H1 (cell line): Measurements from ENCODE around the gene PITPNC1. TPM values are rescaled to one million over a fixed set of nuclear protein-coding genes. Genes with fewer than 3 reads are reported as not detected.

ENCODE experiments used
- CTCF ChIA-PET: fragments of 300-600 bp; sonication (Branson Sonifier 250); formaldehyde crosslinking; loops from one replicate; lab custom pipeline; 2021; ENCODE audit not compliant: partially characterized antibody; lab: Charles Lee
- POLR2A ChIA-PET: fragments of 300-600 bp; sonication (Branson Sonifier 250); formaldehyde crosslinking; loops from one replicate; lab custom pipeline; 2021; ENCODE audit warnings: inconsistent platforms; ENCODE audit not compliant: partially characterized antibody; lab: Charles Lee
- DNase-seq, 2 experiments: peaks; one replicate each; pipeline versions ENCODE4 v3.0.0 to v3.0.0-alpha.2; 2010 to 2022; ENCODE audit warnings: low spot score in 2 of 2, low read depth in 1 of 2, mixed read lengths in 1 of 2
- FAIRE-seq: peaks from 2 replicates; lab custom pipeline; 2011; peaks lifted over from hg19 to GRCh38; lab: Jason Lieb, UNC
- H2AFZ ChIP-seq: 2 replicates; pipeline ENCODE4 v1.8.1; 2012; ENCODE audit warnings: low read length, inconsistent platforms
- H2AK5ac ChIP-seq: 2 replicates; pipeline ENCODE4 v1.6.1; 2013; ENCODE audit warnings: low read depth, low read length
- H2BK120ac ChIP-seq: replicated peaks from 2 replicates; pipeline ENCODE3; 2013; ENCODE audit warnings: low read depth, low read length, inconsistent platforms
- H2BK12ac ChIP-seq: 2 replicates; pipeline ENCODE4 v1.6.1; 2013; ENCODE audit warnings: low read depth, low read length
- H2BK15ac ChIP-seq: 2 replicates; pipeline ENCODE4 v1.6.1; 2013; ENCODE audit warnings: low read length
- H2BK20ac ChIP-seq: 2 replicates; pipeline ENCODE4 v1.6.1; 2013; ENCODE audit warnings: low read length
- H2BK5ac ChIP-seq: 2 replicates; pipeline ENCODE4 v1.6.1; 2013; ENCODE audit warnings: low read depth, low read length
- H3K14ac ChIP-seq: 2 replicates; pipeline ENCODE4 v1.6.1; 2013; ENCODE audit warnings: inconsistent platforms; ENCODE audit not compliant: insufficient read length
- H3K18ac ChIP-seq: 2 replicates; pipeline ENCODE4 v1.6.1; 2013; ENCODE audit warnings: low read length; ENCODE audit errors: extremely low read depth
- H3K23ac ChIP-seq: 2 replicates; pipeline ENCODE4 v1.6.1; 2013; ENCODE audit warnings: inconsistent platforms; ENCODE audit not compliant: insufficient read length
- H3K23me2 ChIP-seq: 2 replicates; pipeline ENCODE4 v1.6.1; 2013; ENCODE audit warnings: low read depth, low read length
- H3K27ac ChIP-seq: 2 replicates; pipeline ENCODE4 v1.6.1; 2011; ENCODE audit warnings: low read depth, low read length, inconsistent platforms
- H3K27me3 ChIP-seq, 4 experiments: replicated peaks in 1 of 4; 1 replicate in 1 of 4; 2 replicates in 3 of 4; pipeline versions ENCODE4 v1.6.1 to v1.8.1; 2011 to 2013; ENCODE audit warnings: low read length in 3 of 4, mild to moderate bottlenecking in 3 of 4, inconsistent platforms in 2 of 4, mixed read lengths in 2 of 4, moderate library complexity in 1 of 4; ENCODE audit not compliant: control insufficient read depth in 3 of 4, insufficient read depth in 3 of 4; ENCODE audit errors: extremely low read depth in 1 of 4
- H3K36me3 ChIP-seq, 4 experiments: 2 replicates each; pipeline versions ENCODE4 v1.6.1 to v1.8.1; 2011 to 2013; ENCODE audit warnings: mild to moderate bottlenecking in 4 of 4, low read length in 3 of 4, moderate library complexity in 2 of 4, control low read depth in 1 of 4, inconsistent platforms in 1 of 4; ENCODE audit not compliant: insufficient read depth in 4 of 4, control insufficient read depth in 2 of 4
- H3K4ac ChIP-seq: replicated peaks from 2 replicates; pipeline ENCODE3; 2013; ENCODE audit warnings: low read length, low read depth, mixed read lengths, inconsistent platforms; ENCODE audit not compliant: insufficient read length
- H3K4me1 ChIP-seq, 4 experiments: replicated peaks in 1 of 4; 1 replicate in 1 of 4; 2 replicates in 3 of 4; pipeline versions ENCODE4 v1.6.1 to v1.8.1; 2011 to 2013; ENCODE audit warnings: low read length in 3 of 4, inconsistent platforms in 2 of 4, mixed read lengths in 1 of 4; ENCODE audit not compliant: insufficient read depth in 4 of 4, control insufficient read depth in 3 of 4
- H3K4me2 ChIP-seq, 2 experiments: 2 replicates each; pipeline versions ENCODE4 v1.6.1 to v1.8.1; 2011 to 2013; ENCODE audit warnings: low read depth in 2 of 2, low read length in 2 of 2, control low read depth in 1 of 2, inconsistent platforms in 1 of 2, mild to moderate bottlenecking in 1 of 2; ENCODE audit not compliant: insufficient read depth in 1 of 2
- H3K4me3 ChIP-seq, 4 experiments: fragments of 200-600, 300-600 bp in 1 of 4; sonication (generic), shearing (Covaris generic), sonication (Bioruptor Twin) in 1 of 4; 2 replicates each; pipeline versions ENCODE4 v1.5.1 to v1.8.1; 2011 to 2016; ENCODE audit warnings: low read length in 4 of 4, low read depth in 3 of 4, control low read depth in 2 of 4, inconsistent platforms in 2 of 4, mild to moderate bottlenecking in 2 of 4, mixed read lengths in 1 of 4, moderate library complexity in 1 of 4; ENCODE audit not compliant: insufficient read depth in 2 of 4; ENCODE audit errors: extremely low read depth in 1 of 4
- H3K56ac ChIP-seq: replicated peaks from 2 replicates; pipeline ENCODE3; 2013; ENCODE audit warnings: low read depth, mild to moderate bottlenecking, mixed read lengths, low read length, inconsistent platforms; ENCODE audit not compliant: insufficient read length
- H3K79me1 ChIP-seq: 2 replicates; pipeline ENCODE4 v1.6.1; 2013; ENCODE audit warnings: low read depth, low read length, control low read depth
- H3K79me2 ChIP-seq, 2 experiments: 2 replicates each; pipeline versions ENCODE4 v1.6.1 to v1.8.1; 2012 to 2013; ENCODE audit warnings: low read length in 2 of 2, mild to moderate bottlenecking in 2 of 2, inconsistent platforms in 1 of 2; ENCODE audit not compliant: insufficient read depth in 2 of 2, control insufficient read depth in 1 of 2
- H3K9ac ChIP-seq, 4 experiments: replicated peaks in 1 of 4; 1 replicate in 1 of 4; 2 replicates in 3 of 4; pipeline versions ENCODE4 v1.6.1 to v1.8.1; 2011 to 2013; ENCODE audit warnings: low read depth in 3 of 4, low read length in 3 of 4, control low read depth in 2 of 4, mild to moderate bottlenecking in 2 of 4, moderate library complexity in 2 of 4, inconsistent platforms in 1 of 4; ENCODE audit errors: extremely low read depth in 1 of 4
- H3K9me3 ChIP-seq, 2 experiments: 2 replicates each; pipeline versions ENCODE4 v1.6.1 to v1.8.1; 2012 to 2013; ENCODE audit warnings: mild to moderate bottlenecking in 2 of 2, moderate library complexity in 2 of 2, control low read depth in 1 of 2, inconsistent platforms in 1 of 2, low read depth in 1 of 2, low read length in 1 of 2, mixed read lengths in 1 of 2; ENCODE audit not compliant: insufficient read depth in 2 of 2
- H4K20me1 ChIP-seq, 2 experiments: replicated peaks in 1 of 2; 2 replicates each; pipeline versions ENCODE3 to v1.8.1; 2011 to 2013; ENCODE audit warnings: inconsistent platforms in 2 of 2, low read length in 2 of 2, mild to moderate bottlenecking in 1 of 2; ENCODE audit not compliant: insufficient read depth in 2 of 2, control insufficient read depth in 1 of 2
- H4K5ac ChIP-seq: 2 replicates; pipeline ENCODE4 v1.6.1; 2013; ENCODE audit warnings: low read length, low read depth, mixed read lengths, inconsistent platforms; ENCODE audit not compliant: insufficient read length
- H4K8ac ChIP-seq: 2 replicates; pipeline ENCODE4 v1.8.0; 2013; ENCODE audit warnings: mild to moderate bottlenecking, moderate library complexity, low read length, inconsistent platforms; ENCODE audit not compliant: insufficient read depth; ENCODE audit errors: extremely low read depth
- H4K91ac ChIP-seq: replicated peaks from 2 replicates; pipeline ENCODE3; 2013; ENCODE audit warnings: low read length, mixed read lengths, inconsistent platforms; ENCODE audit not compliant: insufficient read length
- CHD1 ChIP-seq: IDR thresholded peaks from 2 replicates; pipeline ENCODE4 v1.6.1; 2012; ENCODE audit warnings: low read depth, low read length, improper control_type of control experiment
- CTBP2 ChIP-seq: IDR thresholded peaks from 2 replicates; pipeline ENCODE4 v1.7.0; 2011; ENCODE audit warnings: borderline replicate concordance, mild to moderate bottlenecking, moderate library complexity, mixed read lengths, low read length; ENCODE audit not compliant: insufficient read depth, insufficient read length
- EZH2 ChIP-seq: fragments of 200-600 bp; sonication (generic); IDR thresholded peaks from 2 replicates; pipeline ENCODE4 v1.7.1; 2012; ENCODE audit warnings: low read depth, mild to moderate bottlenecking, moderate library complexity, low read length, inconsistent platforms; ENCODE audit not compliant: severe bottlenecking
- GTF2F1 ChIP-seq: IDR thresholded peaks from 2 replicates; pipeline ENCODE4 v1.6.1; 2012; ENCODE audit warnings: low read depth, low read length, improper control_type of control experiment, borderline replicate concordance
- JUND ChIP-seq: IDR thresholded peaks from 2 replicates; pipeline ENCODE4 v1.6.1; 2011; ENCODE audit warnings: mild to moderate bottlenecking, improper control_type of control experiment, low read length
- KDM1A ChIP-seq: fragments of 200-600, 300-600 bp; sonication (generic); IDR thresholded peaks from 2 replicates; pipeline ENCODE4 v1.7.1; 2016; ENCODE audit warnings: mild to moderate bottlenecking, low read length, borderline replicate concordance
- KDM5A ChIP-seq: fragments of 200-600 bp; IDR thresholded peaks from 2 replicates; pipeline ENCODE4 v1.7.1; 2012; ENCODE audit warnings: mild to moderate bottlenecking, low read length, inconsistent platforms, mixed read lengths
- NRF1 ChIP-seq: IDR thresholded peaks from 2 replicates; pipeline ENCODE4 v1.6.1; 2011; ENCODE audit warnings: mild to moderate bottlenecking, low read depth, low read length, improper control_type of control experiment
- TAF1 ChIP-seq: IDR thresholded peaks from 2 replicates; pipeline ENCODE4 v1.6.1; 2011; ENCODE audit warnings: mild to moderate bottlenecking, low read depth, low read length
- TBP ChIP-seq: IDR thresholded peaks from 2 replicates; pipeline ENCODE4 v1.6.1; 2011; ENCODE audit warnings: low read depth, low read length, improper control_type of control experiment
- TCF12 ChIP-seq: IDR thresholded peaks from 2 replicates; pipeline ENCODE4 v1.6.1; 2011; ENCODE audit warnings: low read depth, mild to moderate bottlenecking, low read length
- TEAD4 ChIP-seq: IDR thresholded peaks from 2 replicates; pipeline ENCODE4 v1.6.1; 2012; ENCODE audit warnings: low read depth, low read length, inconsistent platforms, mixed read lengths
- WGBS, 2 experiments: shearing (Covaris generic) in 1 of 2; methylation state at CpG; one replicate each; pipeline versions ENCODE4 v1.1.6 to v1.1.7; 2013 to 2015; ENCODE audit warnings: low lambda C conversion rate in 2 of 2, mixed read lengths in 2 of 2, inconsistent platforms in 1 of 2, low coverage in 1 of 2, missing lambda C conversion rate in 1 of 2; ENCODE audit not compliant: insufficient replicate concordance in 2 of 2, insufficient coverage in 1 of 2, insufficient read length in 1 of 2; ENCODE audit errors: extremely low coverage in 1 of 2, missing lambda C conversion rate in 1 of 2; 5-methylcytosine and 5-hydroxymethylcytosine counted together
- polyA plus RNA-seq, 7 experiments: library from polyadenylated mRNA; depleted of rRNA in 3 of 7; stranded (reverse) in 5 of 7; unstranded in 2 of 7; fragments of >200 nt in 5 of 7; fragments of 200-250 nt in 2 of 7; gene quantifications; 1 replicate in 5 of 7; 2 replicates in 1 of 7; 4 replicates in 1 of 7; pipeline versions ENCODE4 v1.2.1 to v1.2.3, GENCODE V29; 2011 to 2013; ENCODE audit warnings: missing spikeins in 2 of 7, mixed read lengths in 2 of 7
- total RNA-seq: library from RNA; stranded (reverse); fragmentation: NEBNext Ultra II Directional; extraction: Animal tissue kit (Norgen Biotek cat#: 25700); gene quantifications from 2 replicates; pipeline ENCODE4 v1.2.1, GENCODE V29; 2021
- TF ChIP-seq, protein P1 (sequence below), 3 experiments: IDR thresholded peaks; 1 replicate in 2 of 3; 2 replicates in 1 of 3; pipeline versions ENCODE4 v1.5.1 to v1.6.1; 2011; ENCODE audit warnings: low read length in 3 of 3, mild to moderate bottlenecking in 3 of 3, inconsistent platforms in 2 of 3, low read depth in 1 of 3, moderate library complexity in 1 of 3; ENCODE audit not compliant: insufficient read depth in 1 of 3; ENCODE audit errors: control extremely low read depth in 1 of 3

Gene PITPNC1
- total and polyA plus RNA-seq, 2 of the 8 experiments (the other 6 are each of a cell fraction or from before 2014, with no cell fraction given): 17.6 to 54.7 TPM

- H3K23me2 ChIP-seq: peaks cover 5% of the 10 kb centered on the region; the same call in 1 of the 2 replicates
- no peak overlapping the region for H3K9ac ChIP-seq
- H4K8ac ChIP-seq: no peak overlapping the region
- no peak overlapping the region for H4K91ac ChIP-seq
- no peaks in the 10 kb centered on the region; a peak in 1 of 7 replicates for H3K4me1 ChIP-seq
- no peak overlapping the region for H2AK5ac ChIP-seq
- no peak overlapping the region for H3K4me3 ChIP-seq
- no peak overlapping the region for H3K18ac ChIP-seq
- H3K79me1 ChIP-seq: no peaks in the 10 kb centered on the region; the same call in 1 of the 2 replicates
- ChIA-PET POLR2A (no interaction called here), CTCF (no interaction called here)
- H2AFZ ChIP-seq: no peak overlapping the region
- FAIRE-seq: no peak
- no peaks in the 10 kb centered on the region for H4K20me1 ChIP-seq
- no peak overlapping the region for H3K4me2 ChIP-seq
- no peaks in the 10 kb centered on the region for H3K79me2 ChIP-seq
- no peak overlapping the region for H2BK120ac ChIP-seq
- no peak overlapping the region for H2BK12ac ChIP-seq
- no peak for TF ChIP-seq TAF1
- no peak for TF ChIP-seq NRF1
- TF ChIP-seq KDM1A: no peak
- no peak for TF ChIP-seq TBP
- no peak for TF ChIP-seq CTBP2
- TF ChIP-seq TCF12: no peak
- TF ChIP-seq TEAD4: no peak
- no peak for TF ChIP-seq CHD1
- TF ChIP-seq JUND: no peak
- no peak for TF ChIP-seq EZH2
- no peak for TF ChIP-seq KDM5A
- TF ChIP-seq GTF2F1: no peak
- TF ChIP-seq, protein P1, sequence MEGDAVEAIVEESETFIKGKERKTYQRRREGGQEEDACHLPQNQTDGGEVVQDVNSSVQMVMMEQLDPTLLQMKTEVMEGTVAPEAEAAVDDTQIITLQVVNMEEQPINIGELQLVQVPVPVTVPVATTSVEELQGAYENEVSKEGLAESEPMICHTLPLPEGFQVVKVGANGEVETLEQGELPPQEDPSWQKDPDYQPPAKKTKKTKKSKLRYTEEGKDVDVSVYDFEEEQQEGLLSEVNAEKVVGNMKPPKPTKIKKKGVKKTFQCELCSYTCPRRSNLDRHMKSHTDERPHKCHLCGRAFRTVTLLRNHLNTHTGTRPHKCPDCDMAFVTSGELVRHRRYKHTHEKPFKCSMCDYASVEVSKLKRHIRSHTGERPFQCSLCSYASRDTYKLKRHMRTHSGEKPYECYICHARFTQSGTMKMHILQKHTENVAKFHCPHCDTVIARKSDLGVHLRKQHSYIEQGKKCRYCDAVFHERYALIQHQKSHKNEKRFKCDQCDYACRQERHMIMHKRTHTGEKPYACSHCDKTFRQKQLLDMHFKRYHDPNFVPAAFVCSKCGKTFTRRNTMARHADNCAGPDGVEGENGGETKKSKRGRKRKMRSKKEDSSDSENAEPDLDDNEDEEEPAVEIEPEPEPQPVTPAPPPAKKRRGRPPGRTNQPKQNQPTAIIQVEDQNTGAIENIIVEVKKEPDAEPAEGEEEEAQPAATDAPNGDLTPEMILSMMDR (IDR thresholded peaks at IDR 0.05; ENCODE audit: control extremely low read depth in 1 of 3, insufficient read depth in 1 of 3, low read depth in 1 of 3, low read length in 3 of 3): no peak
- no peak overlapping the region for H3K27ac ChIP-seq
- H2BK5ac ChIP-seq: no peak overlapping the region
- DNase-seq: no peak
- no peak overlapping the region for H3K56ac ChIP-seq
- no peak overlapping the region for H2BK20ac ChIP-seq
- WGBS, 2 experiments: 93% methylated on average over 3 of the region's 3 CpGs; no CpG with 5 or more reads in 1 of the 2 experiments
- H3K23ac ChIP-seq: no peak overlapping the region
- H3K36me3 ChIP-seq: no peaks in the 10 kb centered on the region; a peak in 2 of 8 replicates
- no peak overlapping the region for H4K5ac ChIP-seq
- no peaks in the 10 kb centered on the region for H3K27me3 ChIP-seq
- H3K9me3 ChIP-seq: no peaks in the 10 kb centered on the region
- H3K4ac ChIP-seq: no peak overlapping the region
- H3K14ac ChIP-seq: no peak overlapping the region
- H2BK15ac ChIP-seq: no peak overlapping the region
Observed at GRCh38 chr17:67566656-67567055, 189.6 kb downstream of the PITPNC1 start.
